Neural cell (in vitro differentiated cells): Measurements from ENCODE around the gene ZNF444.

ENCODE experiments used
- MXI1 ChIP-seq: fragments of 450-650 bp; conservative IDR thresholded peaks from 2 replicates; pipeline ENCODE4 v1.6.1; 2014; ENCODE audit warnings: antibody characterized with exemption, mild to moderate bottlenecking; ENCODE audit not compliant: poor library complexity, severe bottlenecking
- POLR2AphosphoS5 ChIP-seq: IDR thresholded peaks from 2 replicates; pipeline ENCODE4 v1.6.1; 2012
- SMC3 ChIP-seq: fragments of 450-650 bp; conservative IDR thresholded peaks from 2 replicates; pipeline ENCODE4 v1.6.1; 2014; ENCODE audit warnings: antibody characterized with exemption, mild to moderate bottlenecking, moderate library complexity; ENCODE audit not compliant: poor library complexity
- TAF1 ChIP-seq: IDR thresholded peaks from 2 replicates; pipeline ENCODE4 v1.6.1; 2012; ENCODE audit warnings: low read depth
- TF ChIP-seq, protein P1 (sequence below): fragments of 450-650 bp; IDR thresholded peaks from 2 replicates; pipeline ENCODE4 v1.5.1; 2014; ENCODE audit warnings: antibody characterized with exemption, mild to moderate bottlenecking, moderate library complexity; ENCODE audit not compliant: poor library complexity, severe bottlenecking
- TF ChIP-seq, protein P2 (sequence below): IDR thresholded peaks from 2 replicates; pipeline ENCODE4 v1.6.1; 2012; ENCODE audit warnings: borderline replicate concordance

DNA sequence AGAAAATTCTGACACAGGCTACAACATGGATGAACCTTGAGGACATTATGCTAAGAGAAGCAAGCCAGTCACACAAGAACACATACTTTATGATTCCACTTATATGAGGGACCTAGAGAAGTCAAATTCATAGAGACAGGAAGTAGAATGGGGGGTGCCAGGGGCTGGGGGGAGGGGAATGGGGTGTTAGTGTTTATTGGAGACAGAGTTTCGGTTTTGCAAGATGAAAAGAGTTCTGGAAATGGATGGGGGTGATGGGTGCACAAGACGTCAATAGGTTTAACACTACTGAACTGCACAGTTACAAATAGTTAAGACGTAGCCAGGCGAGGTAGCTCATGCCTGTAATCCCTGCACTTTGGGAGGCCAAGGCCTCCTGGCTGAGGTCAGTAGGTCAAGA, 16.5 kb upstream of the ZNF444 start:
- TF ChIP-seq MXI1 (no peak), POLR2AphosphoS5 (no peak), SMC3 (no peak), TAF1 (no peak)
- TF ChIP-seq, protein P1, sequence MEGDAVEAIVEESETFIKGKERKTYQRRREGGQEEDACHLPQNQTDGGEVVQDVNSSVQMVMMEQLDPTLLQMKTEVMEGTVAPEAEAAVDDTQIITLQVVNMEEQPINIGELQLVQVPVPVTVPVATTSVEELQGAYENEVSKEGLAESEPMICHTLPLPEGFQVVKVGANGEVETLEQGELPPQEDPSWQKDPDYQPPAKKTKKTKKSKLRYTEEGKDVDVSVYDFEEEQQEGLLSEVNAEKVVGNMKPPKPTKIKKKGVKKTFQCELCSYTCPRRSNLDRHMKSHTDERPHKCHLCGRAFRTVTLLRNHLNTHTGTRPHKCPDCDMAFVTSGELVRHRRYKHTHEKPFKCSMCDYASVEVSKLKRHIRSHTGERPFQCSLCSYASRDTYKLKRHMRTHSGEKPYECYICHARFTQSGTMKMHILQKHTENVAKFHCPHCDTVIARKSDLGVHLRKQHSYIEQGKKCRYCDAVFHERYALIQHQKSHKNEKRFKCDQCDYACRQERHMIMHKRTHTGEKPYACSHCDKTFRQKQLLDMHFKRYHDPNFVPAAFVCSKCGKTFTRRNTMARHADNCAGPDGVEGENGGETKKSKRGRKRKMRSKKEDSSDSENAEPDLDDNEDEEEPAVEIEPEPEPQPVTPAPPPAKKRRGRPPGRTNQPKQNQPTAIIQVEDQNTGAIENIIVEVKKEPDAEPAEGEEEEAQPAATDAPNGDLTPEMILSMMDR: no peak
- TF ChIP-seq, protein P2, sequence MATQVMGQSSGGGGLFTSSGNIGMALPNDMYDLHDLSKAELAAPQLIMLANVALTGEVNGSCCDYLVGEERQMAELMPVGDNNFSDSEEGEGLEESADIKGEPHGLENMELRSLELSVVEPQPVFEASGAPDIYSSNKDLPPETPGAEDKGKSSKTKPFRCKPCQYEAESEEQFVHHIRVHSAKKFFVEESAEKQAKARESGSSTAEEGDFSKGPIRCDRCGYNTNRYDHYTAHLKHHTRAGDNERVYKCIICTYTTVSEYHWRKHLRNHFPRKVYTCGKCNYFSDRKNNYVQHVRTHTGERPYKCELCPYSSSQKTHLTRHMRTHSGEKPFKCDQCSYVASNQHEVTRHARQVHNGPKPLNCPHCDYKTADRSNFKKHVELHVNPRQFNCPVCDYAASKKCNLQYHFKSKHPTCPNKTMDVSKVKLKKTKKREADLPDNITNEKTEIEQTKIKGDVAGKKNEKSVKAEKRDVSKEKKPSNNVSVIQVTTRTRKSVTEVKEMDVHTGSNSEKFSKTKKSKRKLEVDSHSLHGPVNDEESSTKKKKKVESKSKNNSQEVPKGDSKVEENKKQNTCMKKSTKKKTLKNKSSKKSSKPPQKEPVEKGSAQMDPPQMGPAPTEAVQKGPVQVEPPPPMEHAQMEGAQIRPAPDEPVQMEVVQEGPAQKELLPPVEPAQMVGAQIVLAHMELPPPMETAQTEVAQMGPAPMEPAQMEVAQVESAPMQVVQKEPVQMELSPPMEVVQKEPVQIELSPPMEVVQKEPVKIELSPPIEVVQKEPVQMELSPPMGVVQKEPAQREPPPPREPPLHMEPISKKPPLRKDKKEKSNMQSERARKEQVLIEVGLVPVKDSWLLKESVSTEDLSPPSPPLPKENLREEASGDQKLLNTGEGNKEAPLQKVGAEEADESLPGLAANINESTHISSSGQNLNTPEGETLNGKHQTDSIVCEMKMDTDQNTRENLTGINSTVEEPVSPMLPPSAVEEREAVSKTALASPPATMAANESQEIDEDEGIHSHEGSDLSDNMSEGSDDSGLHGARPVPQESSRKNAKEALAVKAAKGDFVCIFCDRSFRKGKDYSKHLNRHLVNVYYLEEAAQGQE: no peak
